ENCODE results near the gene ALCAM.

The ALCAM gene

DNA sequence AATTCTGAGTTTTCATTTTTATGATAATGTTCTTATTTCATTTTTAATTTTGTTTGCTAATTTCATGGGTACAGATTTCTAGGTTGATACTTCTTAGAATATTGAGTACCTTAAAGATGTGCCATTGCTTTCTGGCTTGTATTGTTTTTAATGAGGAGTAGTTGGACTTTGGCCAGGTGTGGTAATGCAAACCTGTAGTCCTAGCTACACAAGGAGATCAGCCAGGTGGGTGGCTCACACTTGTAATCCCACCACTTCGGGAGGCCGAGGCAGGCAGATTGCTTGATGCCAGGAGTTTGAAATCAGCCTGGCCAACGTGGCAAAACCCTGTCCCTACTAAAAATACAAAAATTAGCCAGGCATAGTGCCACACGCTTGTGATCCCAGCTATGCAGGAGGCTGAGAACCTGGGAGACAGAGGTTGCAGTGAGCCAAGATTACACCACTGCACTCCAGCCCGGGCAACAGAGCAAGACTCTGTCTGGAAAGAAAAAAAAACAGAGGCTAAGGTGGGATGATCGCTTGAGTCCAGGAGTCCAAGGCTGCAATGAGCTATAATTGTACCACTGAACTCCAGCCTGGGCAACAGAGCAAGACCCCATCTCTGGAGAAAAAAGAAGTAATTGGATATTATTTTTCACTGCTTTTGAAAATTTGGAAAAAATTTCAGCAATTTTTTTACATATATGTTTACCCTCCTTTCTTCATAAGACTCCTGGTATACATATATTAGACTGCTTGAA lies 198.0 kb downstream of the ALCAM start:
- H3K27ac Mint-ChIP-seq, result no peak overlapping the region

GRCh38 chr3:105571005-105571404 lies 204.3 kb downstream of the ALCAM start:
- Mint-ChIP-seq H3K27me3 (ENCODE audit: low read depth) (no peaks in the 10 kb centered on the region), H3K4me1 (no peaks in the 10 kb centered on the region), H3K9me3 (no peaks in the 10 kb centered on the region), H3K27ac (no peak overlapping the region), H3K4me3 (no peak overlapping the region), H3K36me3 (ENCODE audit: low read depth) (peaks cover 23% of the 10 kb centered on the region)
- TF ChIP-seq, protein P1, sequence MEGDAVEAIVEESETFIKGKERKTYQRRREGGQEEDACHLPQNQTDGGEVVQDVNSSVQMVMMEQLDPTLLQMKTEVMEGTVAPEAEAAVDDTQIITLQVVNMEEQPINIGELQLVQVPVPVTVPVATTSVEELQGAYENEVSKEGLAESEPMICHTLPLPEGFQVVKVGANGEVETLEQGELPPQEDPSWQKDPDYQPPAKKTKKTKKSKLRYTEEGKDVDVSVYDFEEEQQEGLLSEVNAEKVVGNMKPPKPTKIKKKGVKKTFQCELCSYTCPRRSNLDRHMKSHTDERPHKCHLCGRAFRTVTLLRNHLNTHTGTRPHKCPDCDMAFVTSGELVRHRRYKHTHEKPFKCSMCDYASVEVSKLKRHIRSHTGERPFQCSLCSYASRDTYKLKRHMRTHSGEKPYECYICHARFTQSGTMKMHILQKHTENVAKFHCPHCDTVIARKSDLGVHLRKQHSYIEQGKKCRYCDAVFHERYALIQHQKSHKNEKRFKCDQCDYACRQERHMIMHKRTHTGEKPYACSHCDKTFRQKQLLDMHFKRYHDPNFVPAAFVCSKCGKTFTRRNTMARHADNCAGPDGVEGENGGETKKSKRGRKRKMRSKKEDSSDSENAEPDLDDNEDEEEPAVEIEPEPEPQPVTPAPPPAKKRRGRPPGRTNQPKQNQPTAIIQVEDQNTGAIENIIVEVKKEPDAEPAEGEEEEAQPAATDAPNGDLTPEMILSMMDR (IDR thresholded peaks at IDR 0.05; ENCODE audit: unreplicated experiment in 3 of 3), result no peak

More for the DNA sequence above, 198.0 kb downstream of the ALCAM start:
- H3K4me1 Mint-ChIP-seq, result no peaks in the 10 kb centered on the region
- no peaks in the 10 kb centered on the region for H3K27me3 Mint-ChIP-seq (ENCODE audit: low read depth)
- peaks cover 3% of the 10 kb centered on the region for H3K9me3 Mint-ChIP-seq
- TF ChIP-seq, protein P1 (IDR thresholded peaks at IDR 0.05; ENCODE audit: unreplicated experiment in 3 of 3), result no peak
- peaks cover 29% of the 10 kb centered on the region for H3K36me3 Mint-ChIP-seq (ENCODE audit: low read depth)
- H3K4me3 Mint-ChIP-seq, result no peak overlapping the region

- no peak overlapping the region for H3K4me3 Mint-ChIP-seq
These were observed 205.8 kb downstream of the ALCAM start for GRCh38 chr3:105572501-105572900.

GRCh38 chr3:105579439-105579838 lies 212.7 kb downstream of the ALCAM start:
- Mint-ChIP-seq H3K27ac (no peak overlapping the region), H3K4me3 (no peak overlapping the region), H3K27me3 (ENCODE audit: low read depth) (no peaks in the 10 kb centered on the region), H3K4me1 (no peaks in the 10 kb centered on the region), H3K36me3 (ENCODE audit: low read depth) (peaks cover 3% of the 10 kb centered on the region), H3K9me3 (peaks cover 9% of the 10 kb centered on the region)
- TF ChIP-seq, protein P1 (IDR thresholded peaks at IDR 0.05; ENCODE audit: unreplicated experiment in 3 of 3), result no peak

More at GRCh38 chr3:105572501-105572900, 205.8 kb downstream of the ALCAM start:
- Mint-ChIP-seq H3K4me1 (no peaks in the 10 kb centered on the region), H3K36me3 (ENCODE audit: low read depth) (peaks cover 23% of the 10 kb centered on the region), H3K27ac (no peak overlapping the region), H3K27me3 (ENCODE audit: low read depth) (no peaks in the 10 kb centered on the region), H3K9me3 (no peaks in the 10 kb centered on the region)
- TF ChIP-seq, protein P1 (IDR thresholded peaks at IDR 0.05; ENCODE audit: unreplicated experiment in 3 of 3), result no peak

- no peaks in the 10 kb centered on the region for H3K4me1 Mint-ChIP-seq
- peaks cover 3% of the 10 kb centered on the region for H3K36me3 Mint-ChIP-seq (ENCODE audit: low read depth)
- H3K27me3 Mint-ChIP-seq (ENCODE audit: low read depth), result no peaks in the 10 kb centered on the region
- H3K27ac Mint-ChIP-seq, result no peak overlapping the region
- H3K4me3 Mint-ChIP-seq, result no peak overlapping the region
- peaks cover 9% of the 10 kb centered on the region for H3K9me3 Mint-ChIP-seq
- TF ChIP-seq, protein P1 (IDR thresholded peaks at IDR 0.05; ENCODE audit: unreplicated experiment in 3 of 3), result no peak
These were observed 213.7 kb downstream of the ALCAM start for GRCh38 chr3:105580296-105580965.
